ENCODE measurements around the gene IMPG2. TPM values are rescaled to one million over a fixed set of nuclear protein-coding genes. Genes with fewer than 3 reads are reported as not detected.

The IMPG2 gene
- total and polyA plus RNA-seq, 4 donors, result 0.01 to 0.37 (median 0.25) TPM; not detected in 1

DNA sequence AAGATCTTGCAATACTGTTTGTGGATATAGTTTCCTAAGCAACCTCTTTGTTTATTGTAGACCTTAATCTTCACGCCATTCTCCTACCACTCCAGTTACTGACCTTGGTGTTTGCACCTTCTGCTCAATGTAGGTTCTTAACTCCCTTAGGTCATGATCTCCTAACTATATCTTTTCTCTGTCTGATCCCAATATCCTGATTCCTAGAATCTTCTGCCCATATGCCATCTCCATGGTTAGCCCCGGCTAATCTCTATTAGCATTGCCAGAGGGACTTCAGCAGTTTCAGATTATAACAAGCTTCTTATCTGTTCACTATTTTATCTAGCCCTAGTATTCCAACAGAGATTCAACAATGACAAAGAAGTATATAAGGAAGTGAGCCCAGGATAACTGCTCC lies 64.9 kb downstream of the IMPG2 start:
- 91% methylated on average over 2 of the region's 2 CpGs for WGBS
- no peaks in the 10 kb centered on the region for H3K9me3 ChIP-seq (ENCODE audit: control insufficient read depth in 4 of 4, low read length in 3 of 4)
- no peak overlapping the region for H3K9ac ChIP-seq (ENCODE audit: low read depth in 1 of 2, low read length in 2 of 2)
- H3K4me3 ChIP-seq (ENCODE audit: low read depth in 1 of 3, low read length in 3 of 3), result no peak overlapping the region
- no peak overlapping the region for H3K27ac ChIP-seq (ENCODE audit: low read depth in 1 of 2, low read length in 2 of 2)
- no peaks in the 10 kb centered on the region for H3K36me3 ChIP-seq (ENCODE audit: control insufficient read depth in 4 of 4, insufficient read depth in 3 of 4, low read depth in 1 of 4, low read length in 3 of 4)
- no peak for DNase-seq (ENCODE audit: low spot score)
- H3K27me3 ChIP-seq (ENCODE audit: control insufficient read depth in 4 of 4, insufficient read depth in 4 of 4, low read length in 3 of 4), result no peaks in the 10 kb centered on the region
- TF ChIP-seq FOXA1 (IDR thresholded peaks at IDR 0.05), result no peak
- TF ChIP-seq, protein P1, sequence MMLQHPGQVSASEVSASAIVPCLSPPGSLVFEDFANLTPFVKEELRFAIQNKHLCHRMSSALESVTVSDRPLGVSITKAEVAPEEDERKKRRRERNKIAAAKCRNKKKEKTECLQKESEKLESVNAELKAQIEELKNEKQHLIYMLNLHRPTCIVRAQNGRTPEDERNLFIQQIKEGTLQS (IDR thresholded peaks at IDR 0.05), result no peak
- TF ChIP-seq, protein P2, sequence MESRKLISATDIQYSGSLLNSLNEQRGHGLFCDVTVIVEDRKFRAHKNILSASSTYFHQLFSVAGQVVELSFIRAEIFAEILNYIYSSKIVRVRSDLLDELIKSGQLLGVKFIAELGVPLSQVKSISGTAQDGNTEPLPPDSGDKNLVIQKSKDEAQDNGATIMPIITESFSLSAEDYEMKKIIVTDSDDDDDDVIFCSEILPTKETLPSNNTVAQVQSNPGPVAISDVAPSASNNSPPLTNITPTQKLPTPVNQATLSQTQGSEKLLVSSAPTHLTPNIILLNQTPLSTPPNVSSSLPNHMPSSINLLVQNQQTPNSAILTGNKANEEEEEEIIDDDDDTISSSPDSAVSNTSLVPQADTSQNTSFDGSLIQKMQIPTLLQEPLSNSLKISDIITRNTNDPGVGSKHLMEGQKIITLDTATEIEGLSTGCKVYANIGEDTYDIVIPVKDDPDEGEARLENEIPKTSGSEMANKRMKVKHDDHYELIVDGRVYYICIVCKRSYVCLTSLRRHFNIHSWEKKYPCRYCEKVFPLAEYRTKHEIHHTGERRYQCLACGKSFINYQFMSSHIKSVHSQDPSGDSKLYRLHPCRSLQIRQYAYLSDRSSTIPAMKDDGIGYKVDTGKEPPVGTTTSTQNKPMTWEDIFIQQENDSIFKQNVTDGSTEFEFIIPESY (IDR thresholded peaks at IDR 0.05), result no peak
- TF ChIP-seq, protein P3, sequence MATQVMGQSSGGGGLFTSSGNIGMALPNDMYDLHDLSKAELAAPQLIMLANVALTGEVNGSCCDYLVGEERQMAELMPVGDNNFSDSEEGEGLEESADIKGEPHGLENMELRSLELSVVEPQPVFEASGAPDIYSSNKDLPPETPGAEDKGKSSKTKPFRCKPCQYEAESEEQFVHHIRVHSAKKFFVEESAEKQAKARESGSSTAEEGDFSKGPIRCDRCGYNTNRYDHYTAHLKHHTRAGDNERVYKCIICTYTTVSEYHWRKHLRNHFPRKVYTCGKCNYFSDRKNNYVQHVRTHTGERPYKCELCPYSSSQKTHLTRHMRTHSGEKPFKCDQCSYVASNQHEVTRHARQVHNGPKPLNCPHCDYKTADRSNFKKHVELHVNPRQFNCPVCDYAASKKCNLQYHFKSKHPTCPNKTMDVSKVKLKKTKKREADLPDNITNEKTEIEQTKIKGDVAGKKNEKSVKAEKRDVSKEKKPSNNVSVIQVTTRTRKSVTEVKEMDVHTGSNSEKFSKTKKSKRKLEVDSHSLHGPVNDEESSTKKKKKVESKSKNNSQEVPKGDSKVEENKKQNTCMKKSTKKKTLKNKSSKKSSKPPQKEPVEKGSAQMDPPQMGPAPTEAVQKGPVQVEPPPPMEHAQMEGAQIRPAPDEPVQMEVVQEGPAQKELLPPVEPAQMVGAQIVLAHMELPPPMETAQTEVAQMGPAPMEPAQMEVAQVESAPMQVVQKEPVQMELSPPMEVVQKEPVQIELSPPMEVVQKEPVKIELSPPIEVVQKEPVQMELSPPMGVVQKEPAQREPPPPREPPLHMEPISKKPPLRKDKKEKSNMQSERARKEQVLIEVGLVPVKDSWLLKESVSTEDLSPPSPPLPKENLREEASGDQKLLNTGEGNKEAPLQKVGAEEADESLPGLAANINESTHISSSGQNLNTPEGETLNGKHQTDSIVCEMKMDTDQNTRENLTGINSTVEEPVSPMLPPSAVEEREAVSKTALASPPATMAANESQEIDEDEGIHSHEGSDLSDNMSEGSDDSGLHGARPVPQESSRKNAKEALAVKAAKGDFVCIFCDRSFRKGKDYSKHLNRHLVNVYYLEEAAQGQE (IDR thresholded peaks at IDR 0.05), result no peak
- TF ChIP-seq SP1 (IDR thresholded peaks at IDR 0.05), result no peak
- TF ChIP-seq RAD21 (IDR thresholded peaks at IDR 0.05), result no peak
- TF ChIP-seq FOXA2 (IDR thresholded peaks at IDR 0.05), result no peak
- no peak for TF ChIP-seq HNF4G (IDR thresholded peaks at IDR 0.05)
- H3K4me1 ChIP-seq (ENCODE audit: control insufficient read depth in 4 of 4, insufficient read depth in 4 of 4, low read length in 3 of 4), result no peaks in the 10 kb centered on the region

DNA sequence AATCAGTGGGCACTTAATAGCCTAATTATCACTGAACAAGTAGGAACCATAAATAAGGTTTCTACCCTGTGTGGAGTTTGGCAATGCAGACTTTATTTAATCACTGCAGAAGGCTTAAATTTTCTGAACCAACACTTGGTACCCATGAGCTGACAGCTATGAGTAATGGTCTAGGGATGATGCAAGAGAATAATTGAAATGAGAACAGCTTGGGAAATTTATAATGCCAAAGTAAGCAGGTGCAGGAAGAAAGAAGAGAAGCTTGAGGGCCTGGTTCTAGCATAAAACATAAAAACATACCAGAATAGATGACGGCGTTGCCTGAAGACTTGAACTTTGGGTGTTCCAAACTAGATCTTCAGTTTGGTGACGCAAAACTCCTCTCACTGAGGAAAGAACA lies 67.0 kb downstream of the IMPG2 start:
- 97% methylated on average over 3 of the region's 3 CpGs for WGBS
- H3K9ac ChIP-seq (ENCODE audit: low read depth in 1 of 2, low read length in 2 of 2), result no peak overlapping the region
- H3K36me3 ChIP-seq (ENCODE audit: control insufficient read depth in 4 of 4, insufficient read depth in 3 of 4, low read depth in 1 of 4, low read length in 3 of 4), result no peaks in the 10 kb centered on the region
- no peak overlapping the region for H3K4me3 ChIP-seq (ENCODE audit: low read depth in 1 of 3, low read length in 3 of 3)
- TF ChIP-seq JUND (IDR thresholded peaks at IDR 0.05) (no peak), GABPA (IDR thresholded peaks at IDR 0.05 in 1 of 2, conservative IDR thresholded peaks at IDR 0.05 in 1 of 2) (no peak), NR2F2 (IDR thresholded peaks at IDR 0.05) (no peak), YY1 (IDR thresholded peaks at IDR 0.05) (no peak), SP1 (IDR thresholded peaks at IDR 0.05) (no peak), TAF1 (conservative IDR thresholded peaks at IDR 0.05) (no peak), EGR1 (IDR thresholded peaks at IDR 0.05; ENCODE audit: low read depth in 2 of 2) (no peak)
- TF ChIP-seq, protein P4, sequence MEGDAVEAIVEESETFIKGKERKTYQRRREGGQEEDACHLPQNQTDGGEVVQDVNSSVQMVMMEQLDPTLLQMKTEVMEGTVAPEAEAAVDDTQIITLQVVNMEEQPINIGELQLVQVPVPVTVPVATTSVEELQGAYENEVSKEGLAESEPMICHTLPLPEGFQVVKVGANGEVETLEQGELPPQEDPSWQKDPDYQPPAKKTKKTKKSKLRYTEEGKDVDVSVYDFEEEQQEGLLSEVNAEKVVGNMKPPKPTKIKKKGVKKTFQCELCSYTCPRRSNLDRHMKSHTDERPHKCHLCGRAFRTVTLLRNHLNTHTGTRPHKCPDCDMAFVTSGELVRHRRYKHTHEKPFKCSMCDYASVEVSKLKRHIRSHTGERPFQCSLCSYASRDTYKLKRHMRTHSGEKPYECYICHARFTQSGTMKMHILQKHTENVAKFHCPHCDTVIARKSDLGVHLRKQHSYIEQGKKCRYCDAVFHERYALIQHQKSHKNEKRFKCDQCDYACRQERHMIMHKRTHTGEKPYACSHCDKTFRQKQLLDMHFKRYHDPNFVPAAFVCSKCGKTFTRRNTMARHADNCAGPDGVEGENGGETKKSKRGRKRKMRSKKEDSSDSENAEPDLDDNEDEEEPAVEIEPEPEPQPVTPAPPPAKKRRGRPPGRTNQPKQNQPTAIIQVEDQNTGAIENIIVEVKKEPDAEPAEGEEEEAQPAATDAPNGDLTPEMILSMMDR (IDR thresholded peaks at IDR 0.05; ENCODE audit: low read depth, low read length, missing input control), result no peak
- TF ChIP-seq, protein P5, sequence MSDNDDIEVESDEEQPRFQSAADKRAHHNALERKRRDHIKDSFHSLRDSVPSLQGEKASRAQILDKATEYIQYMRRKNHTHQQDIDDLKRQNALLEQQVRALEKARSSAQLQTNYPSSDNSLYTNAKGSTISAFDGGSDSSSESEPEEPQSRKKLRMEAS (IDR thresholded peaks at IDR 0.05), result no peak
- TF ChIP-seq, protein P1 (IDR thresholded peaks at IDR 0.05), result no peak
- TF ChIP-seq, protein P2 (IDR thresholded peaks at IDR 0.05), result no peak
- no peaks in the 10 kb centered on the region for H3K27me3 ChIP-seq (ENCODE audit: control insufficient read depth in 4 of 4, insufficient read depth in 4 of 4, low read length in 3 of 4)
- no peak overlapping the region for H3K27ac ChIP-seq (ENCODE audit: low read depth in 1 of 2, low read length in 2 of 2)
- no peak for DNase-seq (ENCODE audit: low spot score)
- H3K4me1 ChIP-seq (ENCODE audit: control insufficient read depth in 4 of 4, insufficient read depth in 4 of 4, low read length in 3 of 4), result no peaks in the 10 kb centered on the region
- no peaks in the 10 kb centered on the region for H3K9me3 ChIP-seq (ENCODE audit: control insufficient read depth in 4 of 4, low read length in 3 of 4)

All from liver (tissue), 9 donors.